Suprapubic skin (tissue), 3 donors: ENCODE data around the gene CRYZL1.

Experiments
- EP300 ChIP-seq: sonication (generic); formaldehyde crosslinking; IDR thresholded peaks from one replicate; pipeline ENCODE4 v1.6.1; 2017; ENCODE audit warnings: antibody characterized with exemption
- TF ChIP-seq, protein P1 (sequence below), 2 donors: fragments of 200-600 bp in 1 of 2; fragments of 450-650 bp in 1 of 2; sonication (generic) in 1 of 2; IDR thresholded peaks; one replicate each; pipeline ENCODE4 v1.5.1; 2016 to 2019; ENCODE audit warnings: antibody characterized with exemption in 2 of 2, mild to moderate bottlenecking in 1 of 2, moderate library complexity in 1 of 2

DNA sequence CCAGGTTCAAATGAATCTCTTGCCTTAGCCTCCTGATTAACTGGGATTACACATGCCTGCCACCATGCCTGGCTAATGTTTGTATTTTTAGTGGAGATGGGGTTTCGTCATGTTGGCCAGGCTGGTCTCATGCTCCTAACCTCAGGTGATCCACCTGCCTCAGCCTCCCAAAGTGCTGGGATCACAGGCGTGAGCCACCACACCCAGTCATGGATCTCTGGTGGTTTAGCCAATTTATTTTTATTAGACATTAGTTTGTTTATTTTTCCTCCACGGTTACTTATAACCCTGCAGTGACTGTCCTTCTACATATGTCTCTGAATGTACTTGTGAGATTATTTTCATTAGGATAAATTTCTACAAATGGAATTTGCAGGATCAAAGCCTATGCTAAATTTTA, 6.0 kb upstream of the CRYZL1 start:
- TF ChIP-seq EP300: no peak
- TF ChIP-seq, protein P1, sequence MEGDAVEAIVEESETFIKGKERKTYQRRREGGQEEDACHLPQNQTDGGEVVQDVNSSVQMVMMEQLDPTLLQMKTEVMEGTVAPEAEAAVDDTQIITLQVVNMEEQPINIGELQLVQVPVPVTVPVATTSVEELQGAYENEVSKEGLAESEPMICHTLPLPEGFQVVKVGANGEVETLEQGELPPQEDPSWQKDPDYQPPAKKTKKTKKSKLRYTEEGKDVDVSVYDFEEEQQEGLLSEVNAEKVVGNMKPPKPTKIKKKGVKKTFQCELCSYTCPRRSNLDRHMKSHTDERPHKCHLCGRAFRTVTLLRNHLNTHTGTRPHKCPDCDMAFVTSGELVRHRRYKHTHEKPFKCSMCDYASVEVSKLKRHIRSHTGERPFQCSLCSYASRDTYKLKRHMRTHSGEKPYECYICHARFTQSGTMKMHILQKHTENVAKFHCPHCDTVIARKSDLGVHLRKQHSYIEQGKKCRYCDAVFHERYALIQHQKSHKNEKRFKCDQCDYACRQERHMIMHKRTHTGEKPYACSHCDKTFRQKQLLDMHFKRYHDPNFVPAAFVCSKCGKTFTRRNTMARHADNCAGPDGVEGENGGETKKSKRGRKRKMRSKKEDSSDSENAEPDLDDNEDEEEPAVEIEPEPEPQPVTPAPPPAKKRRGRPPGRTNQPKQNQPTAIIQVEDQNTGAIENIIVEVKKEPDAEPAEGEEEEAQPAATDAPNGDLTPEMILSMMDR (IDR thresholded peaks at IDR 0.05): no peak
